K562 (cell line): ENCODE measurements around the gene TFCP2. TPM values are rescaled to one million over a fixed set of nuclear protein-coding genes. Genes with fewer than 3 reads are reported as not detected.

ENCODE experiments used
- CREB1 ChIP-seq, 2 experiments: sonication (generic) in 1 of 2; formaldehyde crosslinking in 1 of 2; IDR thresholded peaks; 2 replicates each; pipeline versions ENCODE4 v1.6.1 to v1.8.0; 2012 to 2022; ENCODE audit warnings: inconsistent platforms in 1 of 2, mild to moderate bottlenecking in 1 of 2, missing genetic modification reagents in 1 of 2, moderate library complexity in 1 of 2
- SAFB2 ChIP-seq: fragments of 200-400 bp; formaldehyde crosslinking; IDR thresholded peaks from 2 replicates; pipeline ENCODE4 v1.6.1; 2018; ENCODE audit warnings: borderline replicate concordance, low read length, low read depth, moderate library complexity; ENCODE audit not compliant: severe bottlenecking
- SP1 ChIP-seq: sonication (generic); formaldehyde crosslinking; IDR thresholded peaks from 2 replicates; pipeline ENCODE4 v1.8.1; 2022; ENCODE audit warnings: mild to moderate bottlenecking, missing genetic modification reagents
- TAF7 ChIP-seq: fragments of 450-650 bp; IDR thresholded peaks from 2 replicates; pipeline ENCODE4 v1.6.1; 2016; ENCODE audit warnings: missing genetic modification characterization, missing compliant biosample characterization
- ZNF124 ChIP-seq: sonication (generic); formaldehyde crosslinking; IDR thresholded peaks from 2 replicates; pipeline ENCODE4 v1.8.1; 2022; ENCODE audit warnings: missing genetic modification reagents
- ZNF184 ChIP-seq: sonication (generic); formaldehyde crosslinking; IDR thresholded peaks from 2 replicates; pipeline ENCODE4 v1.5.0; 2020; ENCODE audit warnings: missing genetic modification reagents
- ZNF444 ChIP-seq: fragments of 250-450 bp; sonication (Bioruptor Pico); IDR thresholded peaks from 2 replicates; pipeline ENCODE4 v1.4.0; 2020; ENCODE audit warnings: mild to moderate bottlenecking, moderate library complexity
- polyA plus RNA-seq, 8 experiments: library from polyadenylated mRNA; depleted of rRNA in 4 of 8; stranded (reverse) in 5 of 8; unstranded in 3 of 8; fragments of >200 nt; fragmentation: Nextera tagmentation in 2 of 8; fragmentation: Illumina TruSeq in 1 of 8; extraction: Ambion mirVana in 2 of 8; extraction: Trizol in 1 of 8; gene quantifications; 2 replicates each; pipeline versions ENCODE4 v1.2.1 to v1.2.3, GENCODE V29; 2011 to 2014; ENCODE audit warnings: inconsistent platforms in 1 of 8, missing spikeins in 1 of 8
- total RNA-seq, 7 experiments: library from RNA; depleted of rRNA in 6 of 7; stranded (reverse); fragments of >200 nt in 6 of 7; fragmentation: Illumina TruSeq in 2 of 7; extraction: Trizol in 2 of 7; gene quantifications; 2 replicates each; pipeline versions ENCODE4 v1.2.1 to v1.2.3, GENCODE V29; 2011 to 2021; ENCODE audit warnings: low replicate concordance in 1 of 7
- TF ChIP-seq, protein P1 (sequence below): fragments of 250-450 bp; sonication (Bioruptor Pico); IDR thresholded peaks from 2 replicates; pipeline ENCODE4 v1.6.1; 2021; ENCODE audit warnings: mild to moderate bottlenecking
- TF ChIP-seq, protein P2 (sequence below): fragments of 200-800 bp; sonication (Bioruptor generic); IDR thresholded peaks from 2 replicates; pipeline ENCODE4 v1.6.1; 2017; ENCODE audit warnings: missing genetic modification characterization, missing compliant biosample characterization
- TF ChIP-seq, protein P3 (sequence below): fragments of 250-450 bp; sonication (Bioruptor Pico); IDR thresholded peaks from 2 replicates; pipeline ENCODE4 v1.8.0; 2022; ENCODE audit warnings: moderate library complexity, mild to moderate bottlenecking, inconsistent platforms
- TF ChIP-seq, protein P4 (sequence below): fragments of 450-650 bp; IDR thresholded peaks from 2 replicates; pipeline ENCODE4 v1.6.1; 2016; ENCODE audit warnings: mild to moderate bottlenecking, moderate library complexity

Gene TFCP2
- total and polyA plus RNA-seq, 9 of the 15 experiments (the other 6 are each of a cell fraction or from before 2014, with no cell fraction given): 8.0 to 38.9 (median 19.3) TPM

DNA sequence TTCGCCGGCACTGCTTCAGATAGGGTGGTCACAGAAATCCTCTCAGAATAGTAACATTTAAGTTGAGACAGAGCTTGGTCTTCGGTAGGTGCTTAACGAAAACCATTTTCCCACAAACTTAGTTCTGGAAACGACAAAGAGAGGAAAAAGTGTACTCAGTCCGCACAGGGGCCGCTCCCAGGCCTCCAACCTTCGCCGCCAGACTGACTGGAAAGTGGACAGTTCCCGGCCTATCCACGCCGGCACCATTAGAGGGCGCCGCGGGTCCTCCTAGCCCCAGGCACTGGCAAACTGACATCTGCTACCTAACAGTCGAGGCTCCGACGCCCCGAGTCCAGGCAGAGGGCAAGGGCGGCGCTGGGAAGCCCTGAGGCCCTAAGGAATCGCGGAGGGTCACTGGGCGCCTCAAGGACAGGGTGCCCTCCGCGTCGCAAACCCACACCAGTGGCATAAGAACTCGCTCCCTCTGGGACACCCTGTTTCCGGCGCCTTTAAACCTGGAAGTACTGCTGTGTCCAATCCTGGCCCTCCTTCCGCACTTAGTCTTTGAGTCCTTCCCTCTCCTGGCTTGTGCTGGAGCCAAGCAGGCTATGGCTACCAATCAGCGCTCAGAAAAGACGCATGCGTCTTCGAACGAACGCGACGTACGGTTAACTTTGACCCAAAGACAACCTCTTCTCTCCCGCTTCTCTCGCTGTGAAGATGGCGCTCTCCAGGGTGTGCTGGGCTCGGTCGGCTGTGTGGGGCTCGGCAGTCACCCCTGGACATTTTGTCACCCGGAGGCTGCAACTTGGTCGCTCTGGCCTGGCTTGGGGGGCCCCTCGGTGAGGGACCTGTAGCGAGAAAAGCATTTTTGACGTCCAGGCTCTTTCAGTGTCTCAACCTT, 125.0 kb downstream of the TFCP2 start, which contains the start of gene LETMD1 (continued):
- TF ChIP-seq, protein P1, sequence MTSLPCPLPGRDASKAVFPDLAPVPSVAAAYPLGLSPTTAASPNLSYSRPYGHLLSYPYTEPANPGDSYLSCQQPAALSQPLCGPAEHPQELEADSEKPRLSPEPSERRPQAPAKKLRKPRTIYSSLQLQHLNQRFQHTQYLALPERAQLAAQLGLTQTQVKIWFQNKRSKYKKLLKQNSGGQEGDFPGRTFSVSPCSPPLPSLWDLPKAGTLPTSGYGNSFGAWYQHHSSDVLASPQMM (CRISPR knock-in tag): no peak
- TF ChIP-seq ZNF444 (no peak), TAF7 (tag) (peak; percentile 51), SAFB2 (no peak), SP1 (peak; percentile 65), ZNF184 (no peak), CREB1 (IDR thresholded peaks at IDR 0.05) (no peak; the same call in none of the 2 replicates), CREB1 (CRISPR knock-in tag; IDR thresholded peaks at IDR 0.05) (0 out of 2 replicates have a peak, but pooled peaks have one; percentile 47), ZNF124 (no peak)
- TF ChIP-seq, protein P2, sequence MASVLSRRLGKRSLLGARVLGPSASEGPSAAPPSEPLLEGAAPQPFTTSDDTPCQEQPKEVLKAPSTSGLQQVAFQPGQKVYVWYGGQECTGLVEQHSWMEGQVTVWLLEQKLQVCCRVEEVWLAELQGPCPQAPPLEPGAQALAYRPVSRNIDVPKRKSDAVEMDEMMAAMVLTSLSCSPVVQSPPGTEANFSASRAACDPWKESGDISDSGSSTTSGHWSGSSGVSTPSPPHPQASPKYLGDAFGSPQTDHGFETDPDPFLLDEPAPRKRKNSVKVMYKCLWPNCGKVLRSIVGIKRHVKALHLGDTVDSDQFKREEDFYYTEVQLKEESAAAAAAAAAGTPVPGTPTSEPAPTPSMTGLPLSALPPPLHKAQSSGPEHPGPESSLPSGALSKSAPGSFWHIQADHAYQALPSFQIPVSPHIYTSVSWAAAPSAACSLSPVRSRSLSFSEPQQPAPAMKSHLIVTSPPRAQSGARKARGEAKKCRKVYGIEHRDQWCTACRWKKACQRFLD: peak; percentile 85
- TF ChIP-seq, protein P3, sequence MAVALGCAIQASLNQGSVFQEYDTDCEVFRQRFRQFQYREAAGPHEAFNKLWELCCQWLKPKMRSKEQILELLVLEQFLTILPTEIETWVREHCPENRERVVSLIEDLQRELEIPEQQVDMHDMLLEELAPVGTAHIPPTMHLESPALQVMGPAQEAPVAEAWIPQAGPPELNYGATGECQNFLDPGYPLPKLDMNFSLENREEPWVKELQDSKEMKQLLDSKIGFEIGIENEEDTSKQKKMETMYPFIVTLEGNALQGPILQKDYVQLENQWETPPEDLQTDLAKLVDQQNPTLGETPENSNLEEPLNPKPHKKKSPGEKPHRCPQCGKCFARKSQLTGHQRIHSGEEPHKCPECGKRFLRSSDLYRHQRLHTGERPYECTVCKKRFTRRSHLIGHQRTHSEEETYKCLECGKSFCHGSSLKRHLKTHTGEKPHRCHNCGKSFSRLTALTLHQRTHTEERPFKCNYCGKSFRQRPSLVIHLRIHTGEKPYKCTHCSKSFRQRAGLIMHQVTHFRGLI: no peak
- TF ChIP-seq, protein P4, sequence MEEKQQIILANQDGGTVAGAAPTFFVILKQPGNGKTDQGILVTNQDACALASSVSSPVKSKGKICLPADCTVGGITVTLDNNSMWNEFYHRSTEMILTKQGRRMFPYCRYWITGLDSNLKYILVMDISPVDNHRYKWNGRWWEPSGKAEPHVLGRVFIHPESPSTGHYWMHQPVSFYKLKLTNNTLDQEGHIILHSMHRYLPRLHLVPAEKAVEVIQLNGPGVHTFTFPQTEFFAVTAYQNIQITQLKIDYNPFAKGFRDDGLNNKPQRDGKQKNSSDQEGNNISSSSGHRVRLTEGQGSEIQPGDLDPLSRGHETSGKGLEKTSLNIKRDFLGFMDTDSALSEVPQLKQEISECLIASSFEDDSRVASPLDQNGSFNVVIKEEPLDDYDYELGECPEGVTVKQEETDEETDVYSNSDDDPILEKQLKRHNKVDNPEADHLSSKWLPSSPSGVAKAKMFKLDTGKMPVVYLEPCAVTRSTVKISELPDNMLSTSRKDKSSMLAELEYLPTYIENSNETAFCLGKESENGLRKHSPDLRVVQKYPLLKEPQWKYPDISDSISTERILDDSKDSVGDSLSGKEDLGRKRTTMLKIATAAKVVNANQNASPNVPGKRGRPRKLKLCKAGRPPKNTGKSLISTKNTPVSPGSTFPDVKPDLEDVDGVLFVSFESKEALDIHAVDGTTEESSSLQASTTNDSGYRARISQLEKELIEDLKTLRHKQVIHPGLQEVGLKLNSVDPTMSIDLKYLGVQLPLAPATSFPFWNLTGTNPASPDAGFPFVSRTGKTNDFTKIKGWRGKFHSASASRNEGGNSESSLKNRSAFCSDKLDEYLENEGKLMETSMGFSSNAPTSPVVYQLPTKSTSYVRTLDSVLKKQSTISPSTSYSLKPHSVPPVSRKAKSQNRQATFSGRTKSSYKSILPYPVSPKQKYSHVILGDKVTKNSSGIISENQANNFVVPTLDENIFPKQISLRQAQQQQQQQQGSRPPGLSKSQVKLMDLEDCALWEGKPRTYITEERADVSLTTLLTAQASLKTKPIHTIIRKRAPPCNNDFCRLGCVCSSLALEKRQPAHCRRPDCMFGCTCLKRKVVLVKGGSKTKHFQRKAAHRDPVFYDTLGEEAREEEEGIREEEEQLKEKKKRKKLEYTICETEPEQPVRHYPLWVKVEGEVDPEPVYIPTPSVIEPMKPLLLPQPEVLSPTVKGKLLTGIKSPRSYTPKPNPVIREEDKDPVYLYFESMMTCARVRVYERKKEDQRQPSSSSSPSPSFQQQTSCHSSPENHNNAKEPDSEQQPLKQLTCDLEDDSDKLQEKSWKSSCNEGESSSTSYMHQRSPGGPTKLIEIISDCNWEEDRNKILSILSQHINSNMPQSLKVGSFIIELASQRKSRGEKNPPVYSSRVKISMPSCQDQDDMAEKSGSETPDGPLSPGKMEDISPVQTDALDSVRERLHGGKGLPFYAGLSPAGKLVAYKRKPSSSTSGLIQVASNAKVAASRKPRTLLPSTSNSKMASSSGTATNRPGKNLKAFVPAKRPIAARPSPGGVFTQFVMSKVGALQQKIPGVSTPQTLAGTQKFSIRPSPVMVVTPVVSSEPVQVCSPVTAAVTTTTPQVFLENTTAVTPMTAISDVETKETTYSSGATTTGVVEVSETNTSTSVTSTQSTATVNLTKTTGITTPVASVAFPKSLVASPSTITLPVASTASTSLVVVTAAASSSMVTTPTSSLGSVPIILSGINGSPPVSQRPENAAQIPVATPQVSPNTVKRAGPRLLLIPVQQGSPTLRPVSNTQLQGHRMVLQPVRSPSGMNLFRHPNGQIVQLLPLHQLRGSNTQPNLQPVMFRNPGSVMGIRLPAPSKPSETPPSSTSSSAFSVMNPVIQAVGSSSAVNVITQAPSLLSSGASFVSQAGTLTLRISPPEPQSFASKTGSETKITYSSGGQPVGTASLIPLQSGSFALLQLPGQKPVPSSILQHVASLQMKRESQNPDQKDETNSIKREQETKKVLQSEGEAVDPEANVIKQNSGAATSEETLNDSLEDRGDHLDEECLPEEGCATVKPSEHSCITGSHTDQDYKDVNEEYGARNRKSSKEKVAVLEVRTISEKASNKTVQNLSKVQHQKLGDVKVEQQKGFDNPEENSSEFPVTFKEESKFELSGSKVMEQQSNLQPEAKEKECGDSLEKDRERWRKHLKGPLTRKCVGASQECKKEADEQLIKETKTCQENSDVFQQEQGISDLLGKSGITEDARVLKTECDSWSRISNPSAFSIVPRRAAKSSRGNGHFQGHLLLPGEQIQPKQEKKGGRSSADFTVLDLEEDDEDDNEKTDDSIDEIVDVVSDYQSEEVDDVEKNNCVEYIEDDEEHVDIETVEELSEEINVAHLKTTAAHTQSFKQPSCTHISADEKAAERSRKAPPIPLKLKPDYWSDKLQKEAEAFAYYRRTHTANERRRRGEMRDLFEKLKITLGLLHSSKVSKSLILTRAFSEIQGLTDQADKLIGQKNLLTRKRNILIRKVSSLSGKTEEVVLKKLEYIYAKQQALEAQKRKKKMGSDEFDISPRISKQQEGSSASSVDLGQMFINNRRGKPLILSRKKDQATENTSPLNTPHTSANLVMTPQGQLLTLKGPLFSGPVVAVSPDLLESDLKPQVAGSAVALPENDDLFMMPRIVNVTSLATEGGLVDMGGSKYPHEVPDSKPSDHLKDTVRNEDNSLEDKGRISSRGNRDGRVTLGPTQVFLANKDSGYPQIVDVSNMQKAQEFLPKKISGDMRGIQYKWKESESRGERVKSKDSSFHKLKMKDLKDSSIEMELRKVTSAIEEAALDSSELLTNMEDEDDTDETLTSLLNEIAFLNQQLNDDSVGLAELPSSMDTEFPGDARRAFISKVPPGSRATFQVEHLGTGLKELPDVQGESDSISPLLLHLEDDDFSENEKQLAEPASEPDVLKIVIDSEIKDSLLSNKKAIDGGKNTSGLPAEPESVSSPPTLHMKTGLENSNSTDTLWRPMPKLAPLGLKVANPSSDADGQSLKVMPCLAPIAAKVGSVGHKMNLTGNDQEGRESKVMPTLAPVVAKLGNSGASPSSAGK: peak; percentile 94
